Measurements from ENCODE around the gene OR10A4. TPM values are rescaled to one million over a fixed set of nuclear protein-coding genes. Genes with fewer than 3 reads are reported as not detected.

Gene OR10A4
- total and polyA plus RNA-seq, 3 donors from 2014 or later = not detected

DNA sequence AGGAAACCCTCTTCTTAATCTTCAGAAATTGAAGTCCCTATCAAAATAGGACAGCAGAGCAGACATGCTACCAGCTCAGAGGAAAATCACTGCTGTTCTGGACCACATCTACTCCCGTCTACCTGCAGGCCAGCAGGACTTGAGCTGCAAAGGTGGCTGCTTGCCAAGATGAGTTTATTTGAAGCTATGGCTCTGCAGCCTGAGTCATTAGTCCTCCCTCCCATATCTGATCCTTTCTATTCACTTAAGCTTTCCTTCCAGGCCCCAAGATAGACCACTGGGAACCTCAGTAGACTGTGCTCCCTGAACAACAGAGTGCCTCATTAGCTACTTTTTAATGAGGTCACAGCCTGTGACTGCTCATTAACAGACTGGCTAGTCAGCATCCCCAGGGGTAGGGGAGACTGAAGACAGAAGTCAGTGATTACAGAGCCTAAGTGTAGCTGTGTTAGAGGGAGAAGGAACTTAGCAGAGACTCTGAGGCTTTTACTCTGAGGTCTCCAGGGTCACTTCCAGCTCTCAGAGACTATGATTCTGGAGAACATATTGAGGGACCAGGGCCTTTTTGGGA, 20.4 kb upstream of the OR10A4 start:
- Histone ChIP-seq H3K27ac (no peak overlapping the region), H3K4me3 (no peak overlapping the region), H3K4me1 (no peaks in the 10 kb centered on the region), H3K9me3 (no peaks in the 10 kb centered on the region), H3K36me3 (ENCODE audit: low read depth, missing control alignments) (no peaks in the 10 kb centered on the region), H3K27me3 (no peaks in the 10 kb centered on the region)
- WGBS, 2 donors = 47 to 70% methylated on average over 1 of the region's 1 CpG
- intact Hi-C loops (cut with DNase I; ENCODE audit: low total_unique reads) = no loop called here
- no peak for TF ChIP-seq POLR2A (IDR thresholded peaks at IDR 0.05)
- TF ChIP-seq, protein P1, sequence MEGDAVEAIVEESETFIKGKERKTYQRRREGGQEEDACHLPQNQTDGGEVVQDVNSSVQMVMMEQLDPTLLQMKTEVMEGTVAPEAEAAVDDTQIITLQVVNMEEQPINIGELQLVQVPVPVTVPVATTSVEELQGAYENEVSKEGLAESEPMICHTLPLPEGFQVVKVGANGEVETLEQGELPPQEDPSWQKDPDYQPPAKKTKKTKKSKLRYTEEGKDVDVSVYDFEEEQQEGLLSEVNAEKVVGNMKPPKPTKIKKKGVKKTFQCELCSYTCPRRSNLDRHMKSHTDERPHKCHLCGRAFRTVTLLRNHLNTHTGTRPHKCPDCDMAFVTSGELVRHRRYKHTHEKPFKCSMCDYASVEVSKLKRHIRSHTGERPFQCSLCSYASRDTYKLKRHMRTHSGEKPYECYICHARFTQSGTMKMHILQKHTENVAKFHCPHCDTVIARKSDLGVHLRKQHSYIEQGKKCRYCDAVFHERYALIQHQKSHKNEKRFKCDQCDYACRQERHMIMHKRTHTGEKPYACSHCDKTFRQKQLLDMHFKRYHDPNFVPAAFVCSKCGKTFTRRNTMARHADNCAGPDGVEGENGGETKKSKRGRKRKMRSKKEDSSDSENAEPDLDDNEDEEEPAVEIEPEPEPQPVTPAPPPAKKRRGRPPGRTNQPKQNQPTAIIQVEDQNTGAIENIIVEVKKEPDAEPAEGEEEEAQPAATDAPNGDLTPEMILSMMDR (IDR thresholded peaks at IDR 0.05) = no peak
- DNase-seq = no peak

DNA sequence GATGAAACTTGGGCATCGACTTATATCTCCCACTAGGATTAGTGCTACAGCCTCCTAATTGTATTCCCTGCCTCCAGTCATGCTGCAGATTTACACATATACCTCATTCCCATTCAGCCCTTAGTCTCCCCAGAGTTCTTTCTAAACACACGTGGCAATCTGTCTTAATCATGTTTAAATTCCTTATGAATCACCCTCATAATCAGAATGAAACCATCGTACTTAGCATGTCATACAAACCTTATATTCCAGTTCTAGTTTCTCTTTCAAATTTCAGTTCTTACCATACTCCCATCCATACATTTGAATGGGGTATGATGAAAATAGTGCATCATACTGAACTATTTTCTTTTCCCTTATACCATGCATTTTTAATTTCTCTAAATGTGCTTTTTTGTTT, 19.6 kb upstream of the OR10A4 start:
- no peak overlapping the region for H3K27ac ChIP-seq
- no peak overlapping the region for H3K4me3 ChIP-seq
- 68% methylated on average over 3 of the region's 3 CpGs for WGBS, 2 donors
- H3K27me3 ChIP-seq = no peaks in the 10 kb centered on the region
- no peak for DNase-seq
- intact Hi-C loops (cut with DNase I; ENCODE audit: low total_unique reads) = no loop called here
- H3K9me3 ChIP-seq = no peaks in the 10 kb centered on the region
- no peaks in the 10 kb centered on the region for H3K36me3 ChIP-seq (ENCODE audit: low read depth, missing control alignments)
- TF ChIP-seq, protein P1 (IDR thresholded peaks at IDR 0.05) = no peak
- no peak for TF ChIP-seq POLR2A (IDR thresholded peaks at IDR 0.05)
- no peaks in the 10 kb centered on the region for H3K4me1 ChIP-seq

DNA sequence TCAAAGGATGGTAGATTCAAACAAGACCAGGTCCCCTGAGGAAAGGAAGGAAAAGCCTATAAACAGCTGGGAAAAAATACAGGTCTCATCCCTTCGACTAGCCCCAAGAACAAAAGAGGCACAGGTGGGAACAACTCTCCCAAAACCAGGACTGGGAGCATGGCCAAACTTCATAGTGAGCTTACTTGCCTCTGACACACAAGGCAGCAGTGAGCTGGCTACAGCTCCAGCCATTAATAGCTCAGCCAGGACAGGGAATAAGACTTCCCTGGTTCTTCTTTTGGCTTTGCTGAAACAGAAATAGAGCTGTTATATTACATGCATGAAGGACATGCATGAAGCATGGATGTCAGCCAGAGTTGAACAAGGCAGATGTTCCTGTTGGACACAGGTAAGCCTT, 13.5 kb upstream of the OR10A4 start, which contains the start of gene OR10A2:
Gene OR10A2, plus strand, starts transcription at position 97 of the 400 bp plus-strand sequence. CDS start 6,698 bp downstream, outside the sequence.
- H3K9me3 ChIP-seq = no peaks in the 10 kb centered on the region
- no peaks in the 10 kb centered on the region for H3K4me1 ChIP-seq
- no peaks in the 10 kb centered on the region for H3K27me3 ChIP-seq
- WGBS, 2 donors = 45 to 50% methylated on average over 1 of the region's 1 CpG
- no peak for DNase-seq
- H3K4me3 ChIP-seq = no peak within 1 kb of the TSS
- TF ChIP-seq, protein P1 (IDR thresholded peaks at IDR 0.05) = no peak
- TF ChIP-seq POLR2A (IDR thresholded peaks at IDR 0.05) = no peak
- no peaks in the 10 kb centered on the region for H3K36me3 ChIP-seq (ENCODE audit: low read depth, missing control alignments)
- intact Hi-C loops (cut with DNase I; ENCODE audit: low total_unique reads) = no loop called here
- H3K27ac ChIP-seq = no peak within 1 kb of the TSS

DNA sequence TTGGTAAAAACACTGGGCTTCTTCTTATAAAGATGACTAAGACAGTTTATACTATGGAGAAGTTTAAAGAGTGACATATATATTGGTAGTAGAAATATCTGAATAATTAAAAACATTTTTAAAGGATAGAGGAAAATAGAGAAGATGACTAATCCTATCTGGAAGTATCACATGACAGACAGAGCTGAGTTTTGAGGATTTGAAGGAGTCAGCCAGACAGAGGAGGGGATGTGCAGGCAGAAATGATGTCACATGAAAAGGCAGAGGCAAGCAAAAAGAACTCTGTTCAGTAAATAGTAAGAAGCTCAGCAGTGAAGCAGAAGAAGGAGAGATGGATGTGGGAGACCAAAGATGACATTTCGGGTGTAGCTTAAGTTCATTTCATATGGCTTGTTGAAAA, 12.0 kb upstream of the OR10A4 start:
- Histone ChIP-seq H3K27me3 (no peaks in the 10 kb centered on the region), H3K27ac (no peak overlapping the region), H3K36me3 (ENCODE audit: low read depth, missing control alignments) (no peaks in the 10 kb centered on the region), H3K4me3 (no peak overlapping the region), H3K4me1 (no peaks in the 10 kb centered on the region), H3K9me3 (no peaks in the 10 kb centered on the region)
- no peak for DNase-seq
- intact Hi-C loops (cut with DNase I; ENCODE audit: low total_unique reads) = no loop called here
- TF ChIP-seq POLR2A (IDR thresholded peaks at IDR 0.05) = no peak
- TF ChIP-seq, protein P1 (IDR thresholded peaks at IDR 0.05) = no peak
- whole genome bisulfite sequencing, 2 donors = 89 to 90% methylated on average over 1 of the region's 1 CpG

DNA sequence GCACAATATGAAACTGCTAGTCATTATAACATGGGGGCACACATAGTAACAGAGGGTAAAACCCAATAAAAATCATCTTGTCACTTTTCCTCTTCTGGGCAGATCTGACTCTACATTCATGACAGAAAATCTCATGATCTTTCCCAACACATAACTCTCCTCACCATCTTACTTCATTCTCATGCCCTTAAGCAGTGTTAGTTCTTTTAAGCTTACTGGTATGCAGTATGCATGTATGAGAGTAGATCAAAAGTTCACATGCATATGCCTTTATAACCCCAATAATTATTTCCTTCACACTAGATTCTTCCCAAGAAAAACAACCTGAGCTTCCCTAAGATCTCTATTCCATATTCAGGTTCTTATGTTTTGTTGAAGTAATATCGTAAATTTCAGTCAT, 5.1 kb upstream of the OR10A4 start:
- Histone ChIP-seq H3K27me3 (no peaks in the 10 kb centered on the region), H3K4me3 (no peak overlapping the region), H3K36me3 (ENCODE audit: low read depth, missing control alignments) (no peaks in the 10 kb centered on the region)

More for the DNA sequence above, 5.1 kb upstream of the OR10A4 start:
- no peaks in the 10 kb centered on the region for H3K4me1 ChIP-seq
- no peak overlapping the region for H3K27ac ChIP-seq
- 85 to 98% methylated on average over 1 of the region's 1 CpG for WGBS, 2 donors
- H3K9me3 ChIP-seq = no peaks in the 10 kb centered on the region
- intact Hi-C loops (cut with DNase I; ENCODE audit: low total_unique reads) = no loop called here
- TF ChIP-seq POLR2A (IDR thresholded peaks at IDR 0.05) = no peak
- TF ChIP-seq, protein P1 (IDR thresholded peaks at IDR 0.05) = no peak
- no peak for DNase-seq

All from testis (tissue), 3 donors.